ENCODE results near the gene SERPINE2. TPM values are rescaled to one million over a fixed set of nuclear protein-coding genes. Genes with fewer than 3 reads are reported as not detected.

The SERPINE2 gene
- total RNA-seq, 1 experiment from 2014 or later: 231 TPM

DNA sequence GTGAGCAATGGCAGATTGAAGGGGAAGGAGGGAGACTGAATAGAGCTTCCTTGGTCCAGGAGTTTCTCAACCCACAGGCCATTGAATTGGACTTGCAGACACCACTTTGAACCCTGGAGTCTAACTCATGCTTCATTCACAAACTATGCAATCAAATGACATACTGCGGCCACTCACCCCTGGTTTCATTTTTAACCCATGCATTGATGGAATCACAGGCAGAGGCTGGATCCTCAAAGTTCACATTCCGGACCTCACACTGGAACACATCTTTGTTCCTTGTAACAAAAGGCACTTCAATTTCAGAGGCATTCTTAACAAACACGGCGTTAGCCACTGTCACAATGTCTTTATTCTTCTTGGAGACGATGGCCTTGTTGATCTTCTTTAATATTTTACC lies 41.1 kb downstream of the SERPINE2 start:
- Mint-ChIP-seq H3K4me3 (ENCODE audit: unreplicated experiment) (no peak overlapping the region), H3K9me3 (ENCODE audit: unreplicated experiment) (no peaks in the 10 kb centered on the region), H3K36me3 (ENCODE audit: insufficient read depth, unreplicated experiment) (peaks cover 34% of the 10 kb centered on the region), H3K27me3 (ENCODE audit: insufficient read depth, unreplicated experiment) (no peaks in the 10 kb centered on the region), H3K27ac (ENCODE audit: low read depth, unreplicated experiment) (no peak overlapping the region), H3K4me1 (ENCODE audit: insufficient read depth, unreplicated experiment) (peaks cover 5% of the 10 kb centered on the region)
- ChIA-PET POLR2A (no interaction called here), CTCF (interaction anchor here (9.8 kb wide), 1 partner anchor 287 kb away, joined by 455 read pairs; no protein-coding TSS in a partner anchor)
- BruUV-seq (replicated peaks): no TSS peak
- TF ChIP-seq CTCF (IDR thresholded peaks at IDR 0.05; ENCODE audit: unreplicated experiment): no peak
- no peak for DNase-seq (ENCODE audit: unreplicated experiment)
- intact Hi-C loops (cut with micrococcal nuclease): no loop called here

DNA sequence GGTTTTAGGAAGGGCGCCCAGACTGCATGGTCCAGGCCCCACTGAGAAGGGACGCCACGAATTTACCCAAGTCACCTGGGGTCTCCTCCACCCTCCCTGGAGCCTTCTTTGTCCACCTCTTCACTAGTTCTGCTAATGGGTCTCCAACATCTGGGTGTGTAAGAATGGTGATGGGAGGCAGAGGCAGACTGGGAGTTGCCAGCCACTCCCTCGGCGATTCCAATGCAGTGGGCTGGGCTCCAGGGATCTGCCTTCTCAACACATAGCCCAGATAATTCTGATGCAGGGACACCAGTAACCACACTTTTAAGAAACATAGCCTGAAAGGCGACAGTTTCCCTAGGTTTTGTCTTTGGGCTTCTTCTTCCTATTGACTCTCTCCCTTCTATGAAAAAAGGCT lies 42.7 kb downstream of the SERPINE2 start:
- no TSS peak for BruUV-seq (replicated peaks)
- no peak overlapping the region for H3K27ac Mint-ChIP-seq (ENCODE audit: low read depth, unreplicated experiment)
- intact Hi-C loops (cut with micrococcal nuclease): no loop called here

DNA sequence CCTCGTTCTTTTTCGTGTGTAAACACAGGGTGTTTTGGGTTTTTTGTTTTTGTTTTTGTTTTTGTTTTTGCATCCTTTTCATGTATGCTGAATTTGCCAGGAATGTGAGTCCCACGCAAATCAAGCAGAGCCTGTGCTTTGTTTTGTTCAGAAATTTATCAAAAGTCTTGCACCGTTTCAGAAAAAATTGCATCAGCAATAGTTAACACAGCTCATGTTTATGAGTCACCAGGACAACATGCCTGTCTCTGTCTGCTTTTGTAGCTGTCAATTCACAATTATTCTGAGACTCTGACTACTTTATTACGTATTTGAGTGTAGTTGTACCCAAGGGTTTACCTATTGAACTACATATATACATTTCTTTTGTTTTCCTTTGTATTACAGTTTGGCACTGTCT lies 43.5 kb downstream of the SERPINE2 start:
- ChIA-PET POLR2A (interaction anchor here (0.6 to 1.0 kb wide), 2 partner anchors 31 to 275 kb away, joined by 3 read pairs; no protein-coding TSS in a partner anchor), CTCF (interaction anchor here (1.1 to 9.8 kb wide), 3 partner anchors 25 to 290 kb away, joined by 4 to 455 read pairs (median 5); no protein-coding TSS in a partner anchor)
- DNase-seq (ENCODE audit: unreplicated experiment): peak; percentile 48
- H3K27me3 Mint-ChIP-seq (ENCODE audit: insufficient read depth, unreplicated experiment): no peaks in the 10 kb centered on the region
- H3K9me3 Mint-ChIP-seq (ENCODE audit: unreplicated experiment): no peaks in the 10 kb centered on the region
- no peak overlapping the region for H3K4me3 Mint-ChIP-seq (ENCODE audit: unreplicated experiment)
- H3K27ac Mint-ChIP-seq (ENCODE audit: low read depth, unreplicated experiment): peak overlapping the region; percentile 9
- peaks cover 5% of the 10 kb centered on the region for H3K4me1 Mint-ChIP-seq (ENCODE audit: insufficient read depth, unreplicated experiment)
- intact Hi-C loops (cut with micrococcal nuclease): no loop called here
- no TSS peak for BruUV-seq (replicated peaks)
- peaks cover 28% of the 10 kb centered on the region for H3K36me3 Mint-ChIP-seq (ENCODE audit: insufficient read depth, unreplicated experiment)
- no peak for TF ChIP-seq CTCF (IDR thresholded peaks at IDR 0.05; ENCODE audit: unreplicated experiment)

More for the DNA sequence above, 42.7 kb downstream of the SERPINE2 start:
- DNase-seq (ENCODE audit: unreplicated experiment): no peak
- Mint-ChIP-seq H3K36me3 (ENCODE audit: insufficient read depth, unreplicated experiment) (peaks cover 25% of the 10 kb centered on the region), H3K4me1 (ENCODE audit: insufficient read depth, unreplicated experiment) (peaks cover 5% of the 10 kb centered on the region), H3K27me3 (ENCODE audit: insufficient read depth, unreplicated experiment) (no peaks in the 10 kb centered on the region), H3K9me3 (ENCODE audit: unreplicated experiment) (no peaks in the 10 kb centered on the region), H3K4me3 (ENCODE audit: unreplicated experiment) (no peak overlapping the region)
- ChIA-PET CTCF (interaction anchor here (9.8 kb wide), 1 partner anchor 289 kb away, joined by 455 read pairs; no protein-coding TSS in a partner anchor), POLR2A (no interaction called here)
- TF ChIP-seq CTCF (IDR thresholded peaks at IDR 0.05; ENCODE audit: unreplicated experiment): no peak

DNA sequence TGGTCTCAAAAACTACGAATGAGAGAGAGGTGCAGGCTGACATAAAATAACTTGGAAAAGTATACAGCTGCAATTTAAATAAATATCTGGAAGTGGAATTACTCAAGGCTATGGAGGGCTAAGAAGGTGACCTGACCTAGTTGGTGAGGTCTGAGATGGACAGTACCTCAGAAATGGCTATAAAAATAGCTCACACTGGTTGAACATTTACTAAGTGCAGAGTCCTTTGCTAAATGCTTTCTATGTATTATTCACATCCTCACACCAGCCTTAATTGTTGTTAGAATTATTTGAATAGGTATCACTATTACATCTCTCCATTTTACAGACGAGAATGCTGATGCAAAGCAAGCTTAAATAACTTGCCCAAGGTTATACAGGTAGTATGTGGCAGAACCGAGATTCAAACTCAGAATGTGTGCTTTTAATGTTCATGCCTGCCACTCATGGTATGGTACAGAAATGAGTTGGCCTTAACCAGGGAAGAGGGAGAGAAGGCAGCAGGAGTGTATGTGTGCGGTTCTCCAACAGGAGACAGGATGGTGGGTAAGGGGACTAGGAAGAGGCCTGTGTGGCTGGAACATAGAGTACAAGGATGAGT lies 44.4 kb downstream of the SERPINE2 start:
- ChIA-PET POLR2A (interaction anchor here (0.9 to 4.1 kb wide), 4 partner anchors 37 to 289 kb away, joined by 3 to 33 read pairs (median 4); no protein-coding TSS in a partner anchor), CTCF (interaction anchor here (0.5 to 9.8 kb wide), 29 partner anchors 8 to 662 kb away, joined by 3 to 455 read pairs (median 4); partner anchors contain the start of gene SERPINE2)
- TF ChIP-seq CTCF (IDR thresholded peaks at IDR 0.05; ENCODE audit: unreplicated experiment): no peak
- H3K27ac Mint-ChIP-seq (ENCODE audit: low read depth, unreplicated experiment): peak overlapping the region; percentile 9
- peaks cover 6% of the 10 kb centered on the region for H3K4me1 Mint-ChIP-seq (ENCODE audit: insufficient read depth, unreplicated experiment)
- DNase-seq (ENCODE audit: unreplicated experiment): no peak
- H3K9me3 Mint-ChIP-seq (ENCODE audit: unreplicated experiment): no peaks in the 10 kb centered on the region
- intact Hi-C loops (cut with micrococcal nuclease): no loop called here
- BruUV-seq (replicated peaks): no TSS peak
- H3K36me3 Mint-ChIP-seq (ENCODE audit: insufficient read depth, unreplicated experiment): peaks cover 24% of the 10 kb centered on the region
- no peak overlapping the region for H3K4me3 Mint-ChIP-seq (ENCODE audit: unreplicated experiment)
- H3K27me3 Mint-ChIP-seq (ENCODE audit: insufficient read depth, unreplicated experiment): no peaks in the 10 kb centered on the region
